GM18505 (cell line): ENCODE results near the gene MORN1.
"Not testable (repeated sequence)": the region's sequence is repeated elsewhere in the genome, so short reads cannot be mapped to it uniquely, and the experiment has no call there.

Source experiments
- ATAC-seq: cut with Tn5 transposase; IDR thresholded peaks from one replicate; pipeline ENCODE4 v1.9.1; 2021; ENCODE audit not compliant: unreplicated experiment
- POLR2A ChIP-seq: IDR thresholded peaks from 4 replicates; pipeline ENCODE4 v1.6.1; 2011; ENCODE audit warnings: borderline replicate concordance; ENCODE audit not compliant: insufficient read depth, insufficient read length; ENCODE audit errors: extremely low read depth

MORN1 gene

GRCh38 chr1:2391041-2391930, at the start of gene MORN1, which contains the start of gene RER1:
MORN1 (minus strand) TSS chr1:2391554; CDS start chr1:2391533, 21 bp downstream.
RER1 (plus strand) TSS chr1:2391841; CDS start chr1:2395791, 3,950 bp downstream.
- peak; percentile 83 for ATAC-seq
- peak; percentile 92 for TF ChIP-seq POLR2A

- not testable (repeated sequence) for ATAC-seq
These were observed 49.0 kb upstream of the MORN1 start for GRCh38 chr1:2440346-2440745.

DNA sequence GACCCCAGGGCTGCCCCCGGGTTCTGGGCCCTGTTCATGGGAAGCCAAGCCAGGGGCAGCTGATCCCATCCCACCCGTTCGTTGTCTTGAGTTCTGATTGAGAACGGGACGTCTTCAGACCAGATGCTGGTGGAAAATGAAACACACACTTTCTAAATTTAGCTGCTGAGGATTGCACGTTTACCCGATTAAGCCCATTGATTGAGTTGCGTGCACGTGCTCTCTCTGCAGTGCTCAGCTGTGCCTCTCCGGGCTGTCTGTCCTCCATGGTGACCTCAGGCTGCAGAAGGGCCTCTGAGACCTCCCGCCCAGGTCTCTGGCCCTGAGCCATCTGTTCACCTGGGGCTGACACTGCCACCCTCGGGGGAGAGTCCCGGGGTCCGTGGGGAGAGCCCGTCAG, 48.0 kb upstream of the MORN1 start:
- no peak for ATAC-seq
- no peak for TF ChIP-seq POLR2A

DNA sequence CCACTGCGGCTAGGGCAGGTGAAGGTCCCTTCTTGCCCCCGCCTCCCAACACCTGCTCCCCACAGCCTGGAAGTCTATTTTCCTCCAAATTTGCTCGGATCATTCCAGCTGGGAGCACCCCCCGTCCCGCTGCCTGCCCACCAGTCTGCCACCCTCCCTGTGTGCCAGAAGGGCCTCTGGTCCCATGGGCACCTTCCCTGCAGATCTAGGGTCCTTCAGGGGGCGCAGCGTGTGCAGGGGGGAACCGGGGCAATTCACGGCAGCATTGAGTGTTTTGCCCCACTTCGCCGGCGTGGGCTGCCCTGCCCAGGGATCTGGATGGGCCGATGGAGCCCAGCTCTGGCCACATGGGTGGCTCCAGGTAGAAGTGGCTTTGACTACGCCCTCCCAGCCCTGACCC, 47.3 kb upstream of the MORN1 start:
- TF ChIP-seq POLR2A = no peak
- ATAC-seq = no peak

DNA sequence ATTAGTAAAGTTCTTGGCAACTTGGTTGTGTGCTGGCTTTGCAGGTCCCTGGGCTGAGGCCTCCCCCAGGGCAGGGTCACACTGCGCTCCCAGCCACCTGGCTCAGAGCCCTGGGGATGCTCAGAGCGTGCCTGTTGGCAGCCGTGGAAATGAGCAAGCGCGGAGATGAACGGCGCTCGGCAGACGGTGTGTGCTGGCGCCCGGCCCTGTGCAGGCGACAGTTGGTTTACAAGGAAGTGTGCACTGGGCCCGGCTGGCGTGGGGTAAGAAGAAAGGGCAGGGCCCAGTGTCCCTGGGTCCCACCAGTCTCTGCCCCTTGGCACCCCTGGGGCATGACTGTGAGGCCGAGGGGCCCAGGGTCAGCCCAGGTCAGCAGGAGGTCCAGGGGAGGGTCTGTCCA, 46.7 kb upstream of the MORN1 start:
- no peak for TF ChIP-seq POLR2A
- no peak for ATAC-seq

DNA sequence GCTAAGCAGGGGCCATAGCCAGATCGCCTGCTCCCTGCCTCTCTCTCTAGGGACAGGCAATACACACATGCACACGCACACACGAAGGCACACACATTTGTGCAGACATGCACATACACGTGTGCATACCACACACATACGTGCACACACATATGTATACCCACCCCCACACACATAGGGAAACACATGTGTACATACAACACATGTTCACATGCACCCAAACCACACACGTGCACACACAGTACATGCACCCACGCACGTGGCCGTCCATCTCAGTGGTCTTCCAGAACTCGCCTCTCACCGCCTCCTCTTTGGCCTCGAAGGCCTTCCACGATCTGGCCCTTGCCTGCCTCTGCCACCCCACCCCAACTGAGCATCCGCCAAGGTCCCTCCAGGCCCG, 46.3 kb upstream of the MORN1 start:
- no peak for ATAC-seq
- no peak for TF ChIP-seq POLR2A

- no peak for TF ChIP-seq POLR2A
- ATAC-seq = no peak
These were observed 45.5 kb upstream of the MORN1 start for GRCh38 chr1:2436876-2437275.

DNA sequence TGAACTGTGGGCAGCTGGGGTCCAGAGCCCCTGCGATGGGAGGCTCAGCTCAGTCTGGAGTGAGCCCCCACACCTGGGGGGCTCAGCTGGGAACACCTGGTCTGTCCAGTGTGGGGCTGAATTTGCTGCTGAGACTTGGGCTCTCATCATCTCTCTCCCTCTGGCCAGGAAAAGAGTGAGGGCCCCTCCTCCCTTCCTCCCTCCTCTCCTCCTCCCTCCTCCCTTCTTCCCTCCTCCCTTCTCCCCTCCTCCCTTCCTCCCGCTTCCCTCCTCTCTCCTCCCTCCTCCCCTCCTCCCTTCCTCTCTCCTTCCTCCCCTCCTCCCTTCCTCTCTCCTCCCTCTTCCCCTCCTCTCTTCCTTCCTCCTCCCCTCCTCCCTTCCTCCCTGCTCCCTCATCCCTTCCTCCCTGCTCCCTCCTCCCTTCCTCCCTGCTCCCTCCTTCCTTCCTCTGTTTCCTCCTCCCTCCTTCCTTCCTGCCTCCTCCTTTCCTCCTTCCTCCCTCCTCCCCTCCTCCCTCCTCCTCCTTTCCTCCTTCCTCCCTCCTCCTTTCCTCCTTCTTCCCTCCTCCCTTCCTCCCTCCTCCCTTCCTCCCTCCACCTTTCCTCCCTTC, 44.5 kb upstream of the MORN1 start:
- TF ChIP-seq POLR2A = no peak
- ATAC-seq = no peak

DNA sequence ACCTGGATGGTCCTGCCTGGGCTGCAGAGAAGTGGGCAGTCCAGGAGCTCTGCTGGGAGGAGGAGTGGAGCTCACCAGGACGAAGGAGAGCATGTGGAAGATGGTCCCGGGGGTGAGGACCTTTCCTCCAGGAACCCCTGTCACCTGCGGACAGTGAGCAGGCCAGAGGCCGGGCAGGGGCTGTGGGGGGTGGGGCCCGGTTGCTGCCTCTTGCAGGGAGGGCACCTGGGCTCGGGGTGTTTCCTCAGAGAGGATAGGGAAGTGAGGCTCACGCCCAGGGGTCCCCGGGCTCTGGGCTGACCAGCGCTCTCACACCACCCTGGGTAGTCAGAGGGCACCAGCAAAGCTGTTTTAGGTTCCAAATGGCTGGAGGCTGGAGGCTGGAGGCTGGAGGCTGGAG, 43.7 kb upstream of the MORN1 start:
- no peak for ATAC-seq
- no peak for TF ChIP-seq POLR2A

- no peak for ATAC-seq
These were observed 42.7 kb upstream of the MORN1 start for GRCh38 chr1:2433936-2434655.

GRCh38 chr1:2433196-2433595, 41.8 kb upstream of the MORN1 start:
- no peak for TF ChIP-seq POLR2A
- ATAC-seq = no peak

More at GRCh38 chr1:2433936-2434655, 42.7 kb upstream of the MORN1 start:
- TF ChIP-seq POLR2A = no peak

DNA sequence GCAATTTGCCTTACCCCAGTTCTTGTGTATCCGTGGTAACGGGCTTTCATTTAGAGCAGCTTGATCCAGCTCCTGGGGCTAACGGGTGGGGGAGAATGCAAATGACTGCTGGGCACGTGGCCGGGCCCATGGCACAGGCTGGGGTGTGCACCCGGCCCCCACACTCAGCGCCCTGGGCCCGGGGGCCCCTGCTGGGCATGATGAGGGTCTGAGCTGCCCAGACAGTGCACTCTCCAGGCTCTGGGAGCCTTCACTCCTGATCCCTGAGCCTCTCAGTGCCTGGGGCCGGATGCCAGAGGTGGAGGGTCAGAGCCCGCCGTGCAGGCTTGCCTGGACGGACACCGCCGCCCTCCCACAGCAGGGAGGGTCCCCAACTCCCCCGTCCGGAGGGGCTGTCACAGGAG, 41.1 kb upstream of the MORN1 start:
- no peak for ATAC-seq
- no peak for TF ChIP-seq POLR2A

DNA sequence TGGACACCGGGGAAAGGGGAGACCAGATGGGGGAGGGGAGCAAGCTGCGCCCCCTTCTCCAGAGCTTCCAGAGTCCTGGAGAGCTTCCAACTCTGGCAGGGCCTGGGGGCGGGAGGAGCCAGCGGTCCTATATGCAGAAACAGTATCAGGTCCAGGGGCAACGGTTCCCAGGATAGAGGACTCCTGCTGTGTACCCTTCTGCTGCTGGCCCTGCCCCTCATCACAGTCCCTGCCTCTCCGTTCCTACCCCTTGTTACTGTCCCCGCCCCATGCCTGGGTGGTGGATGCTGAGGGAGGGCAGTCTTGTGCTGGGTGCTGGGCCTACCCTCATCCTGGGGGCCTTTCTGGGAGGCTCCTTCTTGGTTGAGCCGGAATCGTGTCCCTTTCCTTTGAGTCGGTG, 40.2 kb upstream of the MORN1 start:
- TF ChIP-seq POLR2A = no peak
- no peak for ATAC-seq
